C4-2B (cell line): Measurements from ENCODE around the gene INCENP.

ENCODE experiments used
- CTCF ChIP-seq: fragments of 450-650 bp; conservative IDR thresholded peaks from 2 replicates; pipeline ENCODE4 v1.5.1; 2017; ENCODE audit warnings: mild to moderate bottlenecking
- ZFX ChIP-seq: fragments of 450-650 bp; IDR thresholded peaks from 2 replicates; pipeline ENCODE4 v1.6.1; 2017

- TF ChIP-seq CTCF (no peak), ZFX (no peak)
Observed at GRCh38 chr11:62103141-62103540, 20.7 kb upstream of the INCENP start.
